Effector memory CD4-positive, alpha-beta T cell (primary cell): ENCODE measurements around the gene CBFA2T3.

Experiments
- DNase-seq, 3 donors: peaks; one replicate each; pipeline ENCODE4 v3.0.0-alpha.2; 2020
- H3K27ac ChIP-seq: 2 replicates; pipeline ENCODE4 v1.7.0; 2013; ENCODE audit warnings: mild to moderate bottlenecking, low read length, moderate library complexity; ENCODE audit not compliant: insufficient read depth, poor library complexity, severe bottlenecking
- H3K27me3 ChIP-seq: replicated peaks from 2 replicates; pipeline ENCODE4 v1.7.0; 2013; ENCODE audit warnings: mild to moderate bottlenecking, low read length; ENCODE audit not compliant: insufficient read depth, control insufficient read depth, poor library complexity, severe bottlenecking
- H3K36me3 ChIP-seq: 2 replicates; pipeline ENCODE4 v1.7.0; 2013; ENCODE audit warnings: mild to moderate bottlenecking, low read length, moderate library complexity; ENCODE audit not compliant: control insufficient read depth, insufficient read depth
- H3K4me1 ChIP-seq: 2 replicates; pipeline ENCODE4 v1.7.0; 2013; ENCODE audit warnings: low read length, mild to moderate bottlenecking; ENCODE audit not compliant: control insufficient read depth, insufficient read depth, poor library complexity, severe bottlenecking
- H3K4me3 ChIP-seq: 2 replicates; pipeline ENCODE4 v1.7.0; 2013; ENCODE audit warnings: low read length, low read depth, mild to moderate bottlenecking; ENCODE audit not compliant: insufficient read depth, poor library complexity, severe bottlenecking
- H3K9me3 ChIP-seq: 2 replicates; pipeline ENCODE4 v1.7.0; 2013; ENCODE audit warnings: mild to moderate bottlenecking, low read length, moderate library complexity; ENCODE audit not compliant: control insufficient read depth

CBFA2T3 gene

DNA sequence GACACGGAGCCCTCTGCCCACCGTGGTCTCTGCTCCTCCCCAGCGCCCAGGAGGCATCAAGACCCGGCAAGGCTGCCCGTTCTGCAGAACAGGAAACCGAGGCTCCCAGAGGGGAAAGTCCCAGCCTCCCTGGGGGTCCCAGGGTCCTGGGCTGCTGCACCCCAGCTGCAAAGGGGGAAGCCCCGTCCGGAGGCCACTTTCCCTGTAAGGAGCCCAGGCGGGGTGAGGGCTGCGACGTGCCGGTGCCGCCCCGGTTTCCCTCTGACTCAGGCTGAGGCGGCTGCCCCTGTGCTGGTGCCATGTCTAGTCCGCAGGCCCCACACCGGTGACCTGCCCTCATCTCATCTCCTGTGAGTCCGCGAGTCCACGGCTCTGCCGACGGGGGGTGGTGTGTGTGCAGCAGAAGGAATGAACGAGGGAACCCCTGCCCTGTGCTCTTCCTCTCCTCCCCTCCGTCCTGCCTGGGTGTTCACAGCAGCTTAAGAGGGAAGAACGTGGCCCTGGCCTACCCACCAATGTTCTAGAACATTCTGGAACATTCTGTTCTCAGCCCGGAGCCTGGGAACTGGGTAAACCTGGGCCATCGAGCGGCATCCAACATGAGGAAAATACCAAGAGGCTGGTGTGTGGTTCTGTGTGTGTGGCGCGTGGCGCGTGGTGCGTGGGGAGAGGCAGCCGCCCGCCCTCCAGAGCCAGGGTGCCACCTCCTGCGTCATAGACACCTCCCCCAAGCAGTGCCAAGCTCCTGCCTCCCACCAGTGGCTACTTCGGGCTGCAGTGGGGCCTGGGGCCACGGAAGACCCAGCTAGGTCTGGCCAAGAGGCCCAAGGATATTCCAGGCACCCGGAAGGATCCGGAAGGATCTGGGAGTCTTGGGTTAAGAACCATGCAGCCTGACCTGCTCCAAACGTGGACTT, 7.0 kb upstream of the CBFA2T3 start:
- H3K27ac ChIP-seq, result no peak overlapping the region
- no peak overlapping the region for H3K4me3 ChIP-seq
- H3K27me3 ChIP-seq, result peaks cover 3% of the 10 kb centered on the region
- no peak for DNase-seq
- H3K36me3 ChIP-seq, result no peaks in the 10 kb centered on the region
- no peaks in the 10 kb centered on the region for H3K9me3 ChIP-seq
- no peaks in the 10 kb centered on the region for H3K4me1 ChIP-seq

DNA sequence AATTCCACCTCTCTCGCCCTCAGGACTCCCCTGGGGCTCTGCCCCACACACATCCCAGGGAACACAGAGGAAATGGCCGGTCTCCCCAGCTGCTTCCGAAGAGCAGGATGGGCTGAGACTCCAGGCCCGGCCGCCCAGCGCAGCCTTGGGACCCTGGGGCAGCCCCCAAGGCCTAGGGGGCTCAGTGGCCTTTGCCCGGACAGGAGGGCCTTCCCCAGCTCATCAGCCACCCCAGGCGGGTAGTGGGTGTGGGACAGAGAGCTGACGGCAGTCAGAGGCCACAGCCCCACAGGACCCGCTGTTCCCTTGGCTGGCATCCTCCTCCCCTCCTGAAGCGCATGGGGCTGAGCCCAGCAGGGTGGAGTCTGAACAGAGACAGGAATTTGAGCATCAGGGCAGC, 6.2 kb upstream of the CBFA2T3 start:
- peaks cover 11% of the 10 kb centered on the region for H3K27me3 ChIP-seq

DNA sequence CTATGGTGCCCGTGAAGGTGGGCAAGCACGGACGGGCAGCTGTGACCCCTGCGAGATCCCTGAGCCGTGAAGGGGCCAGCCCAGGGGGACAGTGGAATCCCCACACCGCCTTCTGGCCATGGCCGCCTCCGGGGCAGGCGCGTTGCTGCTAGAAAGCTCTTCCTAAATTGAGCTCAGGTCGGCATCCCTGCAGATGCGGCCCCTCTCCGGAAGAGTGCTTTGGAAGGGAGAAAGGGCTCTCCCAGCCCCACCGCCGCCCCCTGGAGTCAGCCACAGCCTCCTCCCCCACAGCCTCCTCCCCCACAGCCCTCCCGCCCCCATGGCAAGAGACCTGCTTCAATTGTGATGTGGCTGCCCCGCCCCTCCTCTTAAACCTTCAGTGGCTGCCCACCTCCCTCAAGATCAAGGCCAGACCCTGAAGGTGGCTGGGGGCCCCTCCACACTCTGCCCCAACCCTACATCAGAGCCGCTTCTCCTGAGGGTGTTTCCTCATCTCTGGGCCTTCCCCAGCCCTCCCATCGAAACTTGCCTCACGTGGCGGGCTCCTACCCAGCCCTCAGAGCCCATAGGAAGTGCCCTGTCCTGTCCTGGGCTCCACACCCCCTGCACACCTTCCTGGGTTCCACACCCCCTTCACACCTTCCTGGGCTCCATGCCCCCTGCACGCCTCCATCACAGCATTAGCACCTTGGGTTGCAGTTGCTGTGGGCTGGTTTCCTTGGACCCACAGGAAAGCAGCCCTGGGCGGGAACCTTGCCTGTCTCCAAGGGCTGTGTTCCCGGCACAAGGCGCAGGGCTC, 5.5 kb upstream of the CBFA2T3 start:
- no peaks in the 10 kb centered on the region for H3K9me3 ChIP-seq
- H3K4me1 ChIP-seq, result no peaks in the 10 kb centered on the region
- DNase-seq, result no peak
- peaks cover 18% of the 10 kb centered on the region for H3K27me3 ChIP-seq
- no peak overlapping the region for H3K27ac ChIP-seq
- no peak overlapping the region for H3K4me3 ChIP-seq
- H3K36me3 ChIP-seq, result no peaks in the 10 kb centered on the region

More for the DNA sequence above, 6.2 kb upstream of the CBFA2T3 start:
- no peak overlapping the region for H3K27ac ChIP-seq
- no peak for DNase-seq
- H3K4me1 ChIP-seq, result no peaks in the 10 kb centered on the region
- no peak overlapping the region for H3K4me3 ChIP-seq
- no peaks in the 10 kb centered on the region for H3K9me3 ChIP-seq
- no peaks in the 10 kb centered on the region for H3K36me3 ChIP-seq

- Histone ChIP-seq H3K27me3 (peaks cover 27% of the 10 kb centered on the region), H3K27ac (no peak overlapping the region), H3K4me3 (no peak overlapping the region), H3K9me3 (no peaks in the 10 kb centered on the region), H3K36me3 (no peaks in the 10 kb centered on the region), H3K4me1 (no peaks in the 10 kb centered on the region)
- no peak for DNase-seq
Observed at GRCh38 chr16:88979353-88980015, 2.5 kb upstream of the CBFA2T3 start.

DNA sequence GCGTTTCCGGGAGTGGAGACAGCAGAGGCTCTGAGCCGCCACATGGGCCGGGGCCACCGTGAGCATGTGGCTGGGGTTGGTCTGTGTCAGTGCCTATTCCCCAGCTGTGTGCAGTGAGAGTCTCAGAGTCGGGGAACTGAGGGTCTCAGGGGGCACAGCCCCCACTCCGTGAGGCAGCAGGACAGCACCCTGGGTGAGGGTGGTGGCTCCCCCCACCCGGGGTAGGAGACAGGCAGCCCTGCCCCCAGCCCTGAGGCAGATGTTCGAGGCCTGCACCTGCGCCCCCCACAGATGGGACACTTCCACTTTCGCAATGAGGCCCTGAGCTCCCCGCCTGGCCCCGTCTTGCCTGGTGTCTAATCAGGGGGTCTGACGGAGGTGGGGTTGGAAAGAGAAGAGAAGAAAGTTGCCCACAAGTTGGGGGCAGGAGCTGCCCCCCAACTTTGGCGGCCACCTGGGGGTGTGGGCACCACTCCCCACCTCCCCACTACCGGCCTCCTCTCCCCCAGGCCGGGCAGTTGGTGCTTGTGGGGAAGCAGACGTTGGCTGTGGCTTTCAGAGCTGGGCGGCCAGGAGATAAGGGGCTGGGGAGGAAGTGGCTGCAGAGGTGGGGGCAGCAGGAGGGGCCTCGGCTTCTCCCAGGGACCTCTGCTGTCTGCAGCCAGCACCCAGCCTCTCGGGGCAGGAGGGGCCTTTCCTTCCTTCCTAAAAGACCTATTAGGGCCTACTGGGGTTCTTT, 1.8 kb upstream of the CBFA2T3 start:
- DNase-seq, result no peak
- Histone ChIP-seq H3K27ac (no peak overlapping the region), H3K9me3 (no peaks in the 10 kb centered on the region), H3K36me3 (no peaks in the 10 kb centered on the region), H3K4me1 (no peaks in the 10 kb centered on the region), H3K27me3 (peaks cover 27% of the 10 kb centered on the region), H3K4me3 (no peak overlapping the region)

DNA sequence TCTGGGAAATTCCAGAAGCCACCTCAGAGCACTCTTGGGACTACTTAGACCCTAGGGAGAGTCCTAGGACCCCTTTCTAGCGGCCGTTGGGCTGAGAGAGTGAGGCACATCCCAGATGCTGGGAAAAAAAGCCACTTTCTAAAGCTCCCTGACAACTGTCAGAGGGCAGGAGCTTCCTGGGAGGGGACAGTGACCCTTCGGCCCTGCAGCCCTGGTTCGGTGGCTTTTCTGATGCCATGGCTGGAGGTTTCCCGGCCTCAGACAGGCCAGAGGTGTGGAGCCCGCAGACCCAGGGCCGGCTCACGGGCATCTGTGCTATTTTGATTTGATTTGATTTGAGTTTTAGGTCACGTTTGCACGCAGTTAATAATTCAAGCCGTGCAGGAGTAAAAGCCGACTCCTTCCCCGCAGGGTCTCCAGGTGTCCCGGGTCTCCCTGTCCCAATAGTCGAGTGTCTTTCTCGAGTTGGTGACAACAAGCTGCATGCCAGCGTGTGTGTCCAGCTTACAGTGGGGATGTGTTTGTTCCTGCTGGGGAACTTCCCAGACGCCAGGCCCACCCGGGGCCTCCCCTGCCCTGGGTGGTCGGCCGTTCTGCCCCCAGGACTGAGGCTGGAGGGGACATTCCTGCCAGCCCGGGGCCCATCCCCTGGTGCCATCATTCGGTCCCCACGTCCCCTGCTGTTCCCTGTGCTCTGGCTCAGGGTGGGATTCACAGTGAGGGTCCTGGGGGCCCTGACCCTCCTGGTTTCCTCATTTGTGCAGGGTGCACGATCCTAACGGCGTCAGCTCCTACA, 1.0 kb upstream of the CBFA2T3 start:
- Histone ChIP-seq H3K4me3 (no peak overlapping the region), H3K27me3 (peaks cover 27% of the 10 kb centered on the region), H3K9me3 (no peaks in the 10 kb centered on the region), H3K27ac (no peak overlapping the region), H3K4me1 (no peaks in the 10 kb centered on the region), H3K36me3 (no peaks in the 10 kb centered on the region)
- no peak for DNase-seq

GRCh38 chr16:88976366-88977017, 515 bp downstream of the CBFA2T3 start:
- Histone ChIP-seq H3K9me3 (no peaks in the 10 kb centered on the region), H3K27me3 (peaks cover 27% of the 10 kb centered on the region), H3K36me3 (no peaks in the 10 kb centered on the region), H3K27ac (no peak overlapping the region), H3K4me3 (no peak overlapping the region), H3K4me1 (no peaks in the 10 kb centered on the region)
- DNase-seq, result no peak

DNA sequence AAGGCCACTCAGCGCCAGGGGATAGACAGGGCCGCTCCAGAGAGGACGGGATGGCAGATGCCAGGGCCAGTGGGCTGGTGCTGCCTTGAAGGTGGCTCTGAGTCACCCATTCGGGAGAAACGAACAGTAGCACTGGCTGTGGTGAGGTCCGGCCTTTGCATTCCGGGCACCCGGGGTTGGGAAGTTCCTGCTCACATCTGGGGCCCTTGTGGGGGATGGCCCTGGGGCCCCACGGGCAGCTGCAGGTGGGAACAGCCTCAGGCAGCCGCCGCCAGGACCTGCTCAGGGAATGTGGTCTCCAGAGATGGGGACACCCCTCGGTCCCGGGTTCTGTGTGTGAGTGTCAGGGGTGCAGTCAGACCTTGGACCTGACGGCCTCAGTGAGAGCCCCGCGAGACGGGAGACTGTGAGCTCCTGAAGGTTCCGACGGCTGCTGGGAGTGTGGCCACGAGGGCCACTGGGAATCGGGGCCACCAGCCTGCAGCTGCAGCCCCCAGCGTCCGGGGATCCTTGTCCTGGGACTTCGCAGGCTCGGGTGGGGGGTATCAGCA, 1.4 kb downstream of the CBFA2T3 start:
- peaks cover 27% of the 10 kb centered on the region for H3K27me3 ChIP-seq
- no peak for DNase-seq
- H3K9me3 ChIP-seq, result no peaks in the 10 kb centered on the region
- no peaks in the 10 kb centered on the region for H3K36me3 ChIP-seq
- no peaks in the 10 kb centered on the region for H3K4me1 ChIP-seq
- H3K4me3 ChIP-seq, result no peak overlapping the region
- H3K27ac ChIP-seq, result no peak overlapping the region
